ENCODE measurements around the gene CCDC57.
"Not testable (repeated sequence)": the region's sequence is repeated elsewhere in the genome, so short reads cannot be mapped to it uniquely, and the experiment has no call there.

CCDC57 gene

DNA sequence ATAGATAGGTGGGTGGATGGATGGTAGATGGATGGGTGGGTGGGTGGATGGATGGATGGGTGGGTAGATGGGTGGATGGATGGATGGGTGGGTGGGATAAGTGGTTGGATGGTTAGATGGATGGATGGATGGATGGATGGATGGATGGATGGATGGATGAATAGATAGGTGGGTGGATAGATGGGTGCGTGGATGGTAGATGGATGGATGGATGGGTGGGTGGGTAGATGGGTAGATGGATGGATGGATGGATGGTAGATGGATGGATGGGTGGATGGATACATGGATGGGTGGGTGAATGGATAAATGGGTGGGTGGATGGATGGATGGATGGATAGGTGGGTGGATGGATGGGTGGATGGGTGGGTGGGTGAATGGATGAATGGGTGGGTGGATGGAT lies 64.6 kb downstream of the CCDC57 start:
- Histone ChIP-seq H3K9ac (no peak overlapping the region), H3K4me3 (IDR thresholded peaks at IDR 0.05; ENCODE audit: insufficient read depth, low read depth, low read length) (no peak overlapping the region), H3K27me3 (ENCODE audit: insufficient read depth, low read depth) (no peaks in the 10 kb centered on the region), H2AFZ (ENCODE audit: low read depth) (no peak overlapping the region), H3K79me2 (ENCODE audit: insufficient read depth, low read depth) (no peaks in the 10 kb centered on the region), H3K36me3 (ENCODE audit: insufficient read depth) (no peaks in the 10 kb centered on the region), H4K20me1 (ENCODE audit: insufficient read depth) (no peaks in the 10 kb centered on the region), H3K27ac (no peak overlapping the region), H3K4me2 (no peak overlapping the region), H3K4me1 (ENCODE audit: low read depth, poor library complexity, severe bottlenecking) (no peaks in the 10 kb centered on the region)
- TF ChIP-seq, protein P1, sequence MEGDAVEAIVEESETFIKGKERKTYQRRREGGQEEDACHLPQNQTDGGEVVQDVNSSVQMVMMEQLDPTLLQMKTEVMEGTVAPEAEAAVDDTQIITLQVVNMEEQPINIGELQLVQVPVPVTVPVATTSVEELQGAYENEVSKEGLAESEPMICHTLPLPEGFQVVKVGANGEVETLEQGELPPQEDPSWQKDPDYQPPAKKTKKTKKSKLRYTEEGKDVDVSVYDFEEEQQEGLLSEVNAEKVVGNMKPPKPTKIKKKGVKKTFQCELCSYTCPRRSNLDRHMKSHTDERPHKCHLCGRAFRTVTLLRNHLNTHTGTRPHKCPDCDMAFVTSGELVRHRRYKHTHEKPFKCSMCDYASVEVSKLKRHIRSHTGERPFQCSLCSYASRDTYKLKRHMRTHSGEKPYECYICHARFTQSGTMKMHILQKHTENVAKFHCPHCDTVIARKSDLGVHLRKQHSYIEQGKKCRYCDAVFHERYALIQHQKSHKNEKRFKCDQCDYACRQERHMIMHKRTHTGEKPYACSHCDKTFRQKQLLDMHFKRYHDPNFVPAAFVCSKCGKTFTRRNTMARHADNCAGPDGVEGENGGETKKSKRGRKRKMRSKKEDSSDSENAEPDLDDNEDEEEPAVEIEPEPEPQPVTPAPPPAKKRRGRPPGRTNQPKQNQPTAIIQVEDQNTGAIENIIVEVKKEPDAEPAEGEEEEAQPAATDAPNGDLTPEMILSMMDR (conservative IDR thresholded peaks at IDR 0.05; ENCODE audit: low read depth, low read length) = no peak

DNA sequence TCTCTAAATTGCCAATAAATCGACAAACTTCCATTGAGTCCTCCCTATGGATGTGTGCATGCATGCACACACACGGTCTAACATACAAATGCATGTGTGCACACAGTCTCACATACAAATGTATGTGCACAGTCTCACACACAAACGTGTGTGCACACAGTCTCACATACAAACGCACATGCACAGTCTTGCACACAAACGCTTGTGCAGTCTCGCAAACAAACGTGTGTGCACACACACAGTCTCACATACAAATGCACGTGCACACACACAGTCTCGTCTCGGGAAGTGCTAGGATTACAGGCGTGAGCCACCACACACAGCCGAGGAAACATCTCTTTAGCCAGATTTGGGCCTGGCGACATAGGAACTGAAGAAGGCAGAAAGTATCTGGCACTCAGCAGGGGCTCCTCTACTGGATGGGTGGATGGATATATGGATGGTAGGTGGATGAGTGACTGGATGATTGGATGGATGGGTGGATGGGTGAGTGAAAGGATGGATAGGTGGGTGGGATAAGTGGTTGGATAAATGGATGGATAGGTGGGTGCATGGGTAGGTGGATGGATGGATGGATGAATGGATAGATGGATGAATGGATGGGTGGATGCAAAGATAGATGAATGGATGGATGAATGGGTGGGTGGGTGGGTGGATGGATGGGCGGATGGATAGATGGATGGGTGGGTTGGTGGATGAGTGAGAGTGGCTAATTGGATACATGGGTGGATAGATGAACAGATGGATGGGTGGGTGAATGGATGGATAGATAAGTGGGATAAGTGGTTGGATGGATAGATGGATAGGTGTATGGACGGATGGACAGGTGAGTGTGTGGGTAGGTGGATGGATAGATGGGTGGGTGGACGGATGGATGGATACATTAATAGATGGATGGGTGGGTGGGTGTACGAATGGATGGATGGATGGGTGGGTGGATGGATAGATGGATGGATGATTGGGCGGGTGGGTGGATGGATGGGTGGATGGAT lies 65.7 kb downstream of the CCDC57 start:
- H3K4me3 ChIP-seq (IDR thresholded peaks at IDR 0.05; ENCODE audit: insufficient read depth, low read depth, low read length) = no peak overlapping the region
- no peak overlapping the region for H3K4me2 ChIP-seq
- TF ChIP-seq, protein P1 (conservative IDR thresholded peaks at IDR 0.05; ENCODE audit: low read depth, low read length) = no peak
- no peak overlapping the region for H3K9ac ChIP-seq
- no peak overlapping the region for H2AFZ ChIP-seq (ENCODE audit: low read depth)
- H3K27me3 ChIP-seq (ENCODE audit: insufficient read depth, low read depth) = no peaks in the 10 kb centered on the region
- no peaks in the 10 kb centered on the region for H4K20me1 ChIP-seq (ENCODE audit: insufficient read depth)
- H3K4me1 ChIP-seq (ENCODE audit: low read depth, poor library complexity, severe bottlenecking) = no peaks in the 10 kb centered on the region
- no peak overlapping the region for H3K27ac ChIP-seq
- no peaks in the 10 kb centered on the region for H3K79me2 ChIP-seq (ENCODE audit: insufficient read depth, low read depth)
- H3K36me3 ChIP-seq (ENCODE audit: insufficient read depth) = no peaks in the 10 kb centered on the region

DNA sequence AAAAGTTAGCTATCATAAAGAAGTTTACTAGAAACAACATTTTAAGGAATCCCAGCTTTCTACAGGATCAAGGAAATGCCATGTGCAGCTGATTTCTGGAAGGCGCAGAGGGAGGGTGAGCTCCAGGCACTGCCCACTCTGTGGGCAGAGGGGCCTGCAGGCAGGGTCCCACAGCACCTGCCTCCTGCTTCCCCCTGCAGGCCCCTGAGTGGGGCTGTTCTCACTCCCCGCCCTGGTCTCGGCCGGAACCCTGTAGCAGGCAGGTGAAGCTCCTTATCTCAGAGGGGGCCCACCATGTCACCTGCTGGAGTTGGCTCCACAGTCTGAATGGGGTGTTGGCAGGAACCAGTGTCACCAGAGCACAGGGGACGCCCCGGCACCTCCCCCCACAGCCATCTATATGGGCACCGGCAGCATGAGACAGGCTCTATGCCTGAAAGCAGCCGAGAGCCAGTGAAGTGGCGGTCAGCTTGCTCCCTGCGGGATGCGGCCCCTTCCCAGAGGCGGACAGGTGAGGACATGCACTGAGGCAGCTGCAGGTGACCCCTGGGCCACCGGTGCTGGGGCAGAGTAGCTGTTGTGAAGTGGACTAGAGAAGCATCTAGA lies 67.0 kb downstream of the CCDC57 start:
- Histone ChIP-seq H3K27me3 (ENCODE audit: insufficient read depth, low read depth) (no peaks in the 10 kb centered on the region), H3K9ac (no peak overlapping the region), H3K27ac (no peak overlapping the region), H3K79me2 (ENCODE audit: insufficient read depth, low read depth) (no peaks in the 10 kb centered on the region), H4K20me1 (ENCODE audit: insufficient read depth) (no peaks in the 10 kb centered on the region), H3K4me2 (no peak overlapping the region), H3K4me1 (ENCODE audit: low read depth, poor library complexity, severe bottlenecking) (no peaks in the 10 kb centered on the region), H2AFZ (ENCODE audit: low read depth) (no peak overlapping the region), H3K36me3 (ENCODE audit: insufficient read depth) (no peaks in the 10 kb centered on the region), H3K4me3 (IDR thresholded peaks at IDR 0.05; ENCODE audit: insufficient read depth, low read depth, low read length) (no peak overlapping the region)
- TF ChIP-seq, protein P1 (conservative IDR thresholded peaks at IDR 0.05; ENCODE audit: low read depth, low read length) = no peak

DNA sequence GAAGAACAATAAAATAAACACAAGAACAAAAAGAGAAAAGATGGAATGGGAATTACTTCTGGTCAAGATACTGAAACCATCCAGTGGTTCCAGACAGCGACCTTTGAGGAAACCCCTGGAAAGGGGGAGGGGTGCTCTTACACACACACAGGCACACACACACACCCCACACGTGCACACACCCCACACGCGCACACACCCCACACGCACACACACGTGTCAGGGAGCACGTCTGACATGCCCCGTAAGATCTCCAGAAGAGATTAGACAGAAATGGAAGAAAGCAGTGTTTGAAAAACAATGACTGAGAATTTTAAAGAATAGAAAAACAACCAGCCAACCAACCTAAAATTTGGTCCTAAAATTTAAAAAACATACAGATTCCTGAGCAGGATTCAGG lies 69.3 kb downstream of the CCDC57 start:
- Histone ChIP-seq H2AFZ (ENCODE audit: low read depth) (no peak overlapping the region), H3K4me1 (ENCODE audit: low read depth, poor library complexity, severe bottlenecking) (no peaks in the 10 kb centered on the region), H3K27me3 (ENCODE audit: insufficient read depth, low read depth) (no peaks in the 10 kb centered on the region), H3K4me2 (no peak overlapping the region), H3K79me2 (ENCODE audit: insufficient read depth, low read depth) (no peaks in the 10 kb centered on the region), H3K27ac (no peak overlapping the region), H4K20me1 (ENCODE audit: insufficient read depth) (no peaks in the 10 kb centered on the region), H3K9ac (no peak overlapping the region), H3K4me3 (IDR thresholded peaks at IDR 0.05; ENCODE audit: insufficient read depth, low read depth, low read length) (no peak overlapping the region), H3K36me3 (ENCODE audit: insufficient read depth) (no peaks in the 10 kb centered on the region)
- TF ChIP-seq, protein P1 (conservative IDR thresholded peaks at IDR 0.05; ENCODE audit: low read depth, low read length) = no peak

DNA sequence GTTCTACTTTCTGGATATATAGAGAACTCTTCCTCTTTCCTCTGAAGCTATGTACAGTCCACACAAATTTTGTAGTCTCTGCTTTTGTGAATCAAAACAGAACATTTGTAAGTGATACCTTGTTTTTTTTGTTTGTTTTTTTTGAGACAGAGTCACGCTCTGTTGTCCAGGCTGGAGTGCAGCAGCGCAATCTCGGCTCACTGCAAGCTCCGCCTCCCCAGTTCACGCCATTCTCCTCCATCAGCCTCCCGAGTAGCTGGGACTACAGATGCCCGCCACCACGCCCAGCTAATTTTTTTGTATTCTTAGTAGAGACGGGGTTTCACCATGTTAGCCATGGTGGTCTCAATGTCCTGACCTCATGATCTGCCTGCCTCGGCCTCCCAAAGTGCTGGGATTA lies 72.7 kb downstream of the CCDC57 start:
- not testable (repeated sequence) for H3K27me3 ChIP-seq (ENCODE audit: insufficient read depth, low read depth); H2AFZ ChIP-seq (ENCODE audit: low read depth); H3K4me2 ChIP-seq; H3K4me3 ChIP-seq (IDR thresholded peaks at IDR 0.05; ENCODE audit: insufficient read depth, low read depth, low read length); H4K20me1 ChIP-seq (ENCODE audit: insufficient read depth); H3K79me2 ChIP-seq (ENCODE audit: insufficient read depth, low read depth); H3K27ac ChIP-seq; H3K36me3 ChIP-seq (ENCODE audit: insufficient read depth); H3K9ac ChIP-seq; H3K4me1 ChIP-seq (ENCODE audit: low read depth, poor library complexity, severe bottlenecking)
